Measurements from ENCODE around the gene RSPH9.

The RSPH9 gene

GRCh38 chr6:43644940-43645612 is at the start of gene RSPH9:
Gene RSPH9 (plus strand): TSS chr6:43645036. CDS start chr6:43645099, 63 bp downstream.
- in situ Hi-C loops (cut with MboI; ENCODE audit: low pct_unique_long_range_greater_than_20kb, low sequenced_read_pairs), result no loop called here
- DNase-seq, result no peak

DNA sequence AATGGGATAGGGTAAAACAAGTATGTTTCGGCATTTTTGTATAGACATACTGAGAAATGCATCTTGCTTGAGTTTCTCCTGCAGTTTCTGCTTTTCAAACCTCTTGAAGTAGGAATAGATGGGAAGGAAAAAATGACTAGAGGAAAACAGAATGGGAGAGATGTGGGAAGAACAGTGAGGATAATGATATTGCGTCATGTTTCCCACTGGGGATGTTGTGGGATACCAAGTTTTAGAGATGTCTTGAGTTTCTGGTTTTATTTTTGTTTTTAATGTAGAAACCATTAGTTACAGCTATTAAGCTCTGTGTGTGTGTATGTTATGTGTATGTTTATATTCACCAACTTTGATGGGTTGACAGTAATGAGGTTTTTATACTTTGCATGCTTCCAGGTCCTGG is 44.2 kb upstream of the RSPH9 start:
- in situ Hi-C loops (cut with MboI; ENCODE audit: low pct_unique_long_range_greater_than_20kb, low sequenced_read_pairs), result no loop called here
- DNase-seq, result no peak

DNA sequence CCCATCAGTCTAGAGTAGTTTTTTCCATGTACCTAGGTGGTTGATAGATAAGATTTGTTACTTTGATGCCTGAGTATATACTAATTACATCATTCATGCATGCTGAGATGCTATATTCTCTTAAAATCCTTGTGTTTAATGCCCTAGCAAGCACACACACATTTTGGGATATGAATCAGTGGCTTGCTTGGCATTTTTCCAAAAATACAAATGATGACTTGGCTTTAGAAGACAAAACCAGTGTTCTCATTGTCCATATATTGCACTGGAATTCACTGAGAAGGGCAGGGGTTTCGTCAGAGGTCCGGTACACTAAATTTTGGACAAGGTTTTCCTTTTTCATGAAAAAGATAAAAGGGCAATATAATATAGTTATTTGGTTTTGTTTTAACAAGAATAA is 40.7 kb upstream of the RSPH9 start:
- in situ Hi-C loops (cut with MboI; ENCODE audit: low pct_unique_long_range_greater_than_20kb, low sequenced_read_pairs), result no loop called here
- no peak for DNase-seq

- no peak for DNase-seq
- in situ Hi-C loops (cut with MboI; ENCODE audit: low pct_unique_long_range_greater_than_20kb, low sequenced_read_pairs), result no loop called here
These were observed 38.8 kb upstream of the RSPH9 start for GRCh38 chr6:43606019-43606418.

GRCh38 chr6:43608310-43608763 is 36.5 kb upstream of the RSPH9 start:
- DNase-seq, result peak; percentile 83
- in situ Hi-C loops (cut with MboI; ENCODE audit: low pct_unique_long_range_greater_than_20kb, low sequenced_read_pairs), result no loop called here

- peak; percentile 19 for DNase-seq
- in situ Hi-C loops (cut with MboI; ENCODE audit: low pct_unique_long_range_greater_than_20kb, low sequenced_read_pairs), result no loop called here
These were observed 36.0 kb upstream of the RSPH9 start for GRCh38 chr6:43608807-43609206.

DNA sequence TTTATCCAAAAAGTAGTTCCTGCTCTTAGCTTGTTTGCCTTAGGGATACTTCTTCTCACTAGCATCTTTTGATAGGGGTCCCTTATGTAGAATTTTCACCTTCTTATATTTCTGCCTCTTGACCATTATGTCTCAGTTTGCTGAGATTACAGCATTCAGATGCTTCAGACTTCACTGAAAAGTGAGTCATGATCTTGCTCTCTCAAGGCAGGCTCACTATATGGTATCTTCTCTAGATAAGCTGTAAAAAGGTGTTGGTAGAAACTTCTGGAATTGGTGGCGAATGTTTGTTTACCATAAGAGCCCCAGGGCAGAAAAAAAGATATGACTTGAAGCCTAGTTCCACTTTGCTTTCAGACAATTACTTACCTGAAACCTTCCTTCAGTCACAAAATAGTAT is 35.4 kb upstream of the RSPH9 start:
- in situ Hi-C loops (cut with MboI; ENCODE audit: low pct_unique_long_range_greater_than_20kb, low sequenced_read_pairs), result no loop called here
- no peak for DNase-seq

- no peak for DNase-seq
- in situ Hi-C loops (cut with MboI; ENCODE audit: low pct_unique_long_range_greater_than_20kb, low sequenced_read_pairs), result no loop called here
These were observed 34.4 kb upstream of the RSPH9 start for GRCh38 chr6:43610431-43610830.

- in situ Hi-C loops (cut with MboI; ENCODE audit: low pct_unique_long_range_greater_than_20kb, low sequenced_read_pairs), result no loop called here
- DNase-seq, result no peak
These were observed 31.0 kb upstream of the RSPH9 start for GRCh38 chr6:43613721-43614395.

- in situ Hi-C loops (cut with MboI; ENCODE audit: low pct_unique_long_range_greater_than_20kb, low sequenced_read_pairs), result no loop called here
- DNase-seq, result no peak
These were observed 30.5 kb upstream of the RSPH9 start for GRCh38 chr6:43614396-43614730.

DNA sequence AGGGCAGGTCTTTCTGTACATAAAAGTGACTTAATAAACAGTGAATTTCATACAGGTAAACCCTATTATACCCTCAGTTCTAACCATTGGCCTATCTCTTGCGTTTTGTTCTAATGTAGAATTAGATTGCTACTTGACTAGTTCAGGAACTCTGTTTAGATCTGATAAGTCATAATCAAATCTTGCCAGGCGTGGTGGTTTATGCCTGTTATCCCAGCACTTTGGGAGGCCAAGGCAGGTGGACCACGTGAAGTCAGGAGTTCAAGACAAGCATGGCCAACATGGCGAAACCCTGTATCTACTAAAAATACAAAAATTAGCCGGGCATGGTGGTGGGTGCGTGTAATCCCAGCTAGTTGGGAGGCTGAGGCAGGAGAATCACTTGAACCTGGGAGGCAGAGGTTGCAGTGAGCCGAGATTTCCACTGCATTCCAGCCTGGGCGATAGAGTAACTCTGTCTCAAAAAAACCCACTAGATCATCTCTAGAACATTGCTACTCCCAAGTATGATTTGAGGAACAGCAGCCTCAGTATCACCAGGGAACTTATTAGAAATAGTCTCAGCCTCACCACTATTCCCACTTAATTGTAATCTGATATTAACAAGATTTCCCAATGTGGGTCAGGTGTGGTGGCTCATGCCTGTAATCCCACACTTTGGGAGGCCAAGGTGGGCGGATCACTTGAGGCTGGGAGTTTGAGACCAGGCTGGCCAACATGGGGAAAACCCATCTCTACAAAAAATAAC is 27.9 kb upstream of the RSPH9 start:
- no peak for DNase-seq
- in situ Hi-C loops (cut with MboI; ENCODE audit: low pct_unique_long_range_greater_than_20kb, low sequenced_read_pairs), result no loop called here

DNA sequence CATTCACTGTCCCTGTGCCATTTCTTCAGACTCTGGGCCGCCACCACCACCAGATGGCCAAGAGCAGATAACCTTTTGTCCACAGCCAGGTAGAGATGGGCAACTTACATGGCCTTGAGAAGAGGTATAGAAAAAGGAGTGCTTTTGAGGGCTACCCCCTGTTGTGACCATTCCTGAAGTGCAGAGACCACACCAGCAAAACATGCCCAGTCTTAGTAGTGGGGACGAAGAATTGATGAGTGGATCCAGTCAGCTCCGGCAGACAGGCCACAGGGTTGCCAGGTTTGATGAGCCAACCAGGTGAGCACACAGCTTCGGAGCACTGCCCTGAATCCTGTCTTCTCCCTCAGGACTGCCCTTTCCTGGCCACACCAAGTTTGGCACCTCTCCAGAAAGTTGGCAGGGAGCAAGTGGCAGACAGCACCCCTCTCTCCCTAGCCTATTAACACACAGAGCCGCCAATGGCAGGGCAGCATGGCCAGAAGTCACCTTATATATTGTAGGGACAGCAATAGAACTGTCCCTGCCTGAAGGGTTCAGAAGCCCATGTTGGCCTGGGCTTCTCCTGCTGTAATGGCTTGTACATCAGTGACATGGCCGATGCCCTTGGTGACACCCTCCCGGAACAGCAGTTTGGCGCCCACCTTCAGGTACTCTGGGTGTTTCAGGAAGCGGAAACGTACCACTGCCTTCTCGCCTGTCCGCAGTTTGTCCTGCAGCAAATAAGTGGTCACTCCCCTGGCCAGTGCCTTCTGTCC is 23.6 kb upstream of the RSPH9 start:
- in situ Hi-C loops (cut with MboI; ENCODE audit: low pct_unique_long_range_greater_than_20kb, low sequenced_read_pairs), result no loop called here
- DNase-seq, result no peak

GRCh38 chr6:43621836-43622180 is 23.0 kb upstream of the RSPH9 start:
- in situ Hi-C loops (cut with MboI; ENCODE audit: low pct_unique_long_range_greater_than_20kb, low sequenced_read_pairs), result no loop called here
- no peak for DNase-seq

DNA sequence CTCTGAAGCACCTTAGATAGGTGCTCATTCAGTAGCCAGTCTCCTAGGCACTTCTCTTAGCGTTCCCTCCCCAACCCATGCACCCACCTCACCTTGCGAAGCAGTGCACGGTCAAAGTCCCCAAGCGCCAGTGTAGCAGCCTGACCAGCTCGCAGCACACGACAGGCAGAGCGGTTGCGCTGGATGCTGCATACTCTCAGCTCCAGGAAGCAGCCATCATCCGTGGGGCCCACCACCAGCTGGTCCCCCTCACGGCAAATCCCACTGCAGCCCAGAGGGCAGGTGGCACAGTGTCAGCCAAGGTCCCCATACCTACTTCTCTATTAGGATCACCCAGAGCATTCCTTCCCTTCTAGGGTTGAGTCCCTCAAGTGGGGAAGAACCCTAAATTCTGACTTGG is 22.3 kb upstream of the RSPH9 start:
- in situ Hi-C loops (cut with MboI; ENCODE audit: low pct_unique_long_range_greater_than_20kb, low sequenced_read_pairs), result no loop called here
- DNase-seq, result no peak

- no peak for DNase-seq
- in situ Hi-C loops (cut with MboI; ENCODE audit: low pct_unique_long_range_greater_than_20kb, low sequenced_read_pairs), result no loop called here
These were observed 20.7 kb upstream of the RSPH9 start for GRCh38 chr6:43623880-43624785.

DNA sequence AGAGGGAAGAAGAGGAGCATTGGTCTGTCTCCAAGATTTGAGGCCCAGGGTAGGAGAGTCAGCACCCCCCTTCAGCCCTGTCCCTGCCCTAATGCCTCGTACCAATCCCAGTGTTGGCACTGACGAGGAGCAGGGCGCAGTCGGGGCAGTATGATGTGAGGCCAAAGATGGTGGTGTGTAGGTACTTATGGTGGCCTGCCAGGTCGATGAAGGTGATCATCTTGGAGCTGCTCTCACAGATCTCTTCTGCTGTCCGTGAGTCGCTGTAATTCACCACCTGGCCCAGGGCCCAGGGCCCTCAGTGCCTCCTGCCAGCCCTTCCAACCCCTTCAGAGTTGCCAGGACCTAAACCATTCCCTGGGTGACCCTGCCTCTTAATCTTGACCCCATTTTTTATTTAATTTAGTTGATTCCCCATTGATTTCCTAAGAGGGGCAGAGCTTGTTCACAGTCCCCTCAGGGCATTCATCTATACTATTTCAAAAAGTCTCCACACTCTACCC is 20.0 kb upstream of the RSPH9 start:
- no peak for DNase-seq
- in situ Hi-C loops (cut with MboI; ENCODE audit: low pct_unique_long_range_greater_than_20kb, low sequenced_read_pairs), result no loop called here

DNA sequence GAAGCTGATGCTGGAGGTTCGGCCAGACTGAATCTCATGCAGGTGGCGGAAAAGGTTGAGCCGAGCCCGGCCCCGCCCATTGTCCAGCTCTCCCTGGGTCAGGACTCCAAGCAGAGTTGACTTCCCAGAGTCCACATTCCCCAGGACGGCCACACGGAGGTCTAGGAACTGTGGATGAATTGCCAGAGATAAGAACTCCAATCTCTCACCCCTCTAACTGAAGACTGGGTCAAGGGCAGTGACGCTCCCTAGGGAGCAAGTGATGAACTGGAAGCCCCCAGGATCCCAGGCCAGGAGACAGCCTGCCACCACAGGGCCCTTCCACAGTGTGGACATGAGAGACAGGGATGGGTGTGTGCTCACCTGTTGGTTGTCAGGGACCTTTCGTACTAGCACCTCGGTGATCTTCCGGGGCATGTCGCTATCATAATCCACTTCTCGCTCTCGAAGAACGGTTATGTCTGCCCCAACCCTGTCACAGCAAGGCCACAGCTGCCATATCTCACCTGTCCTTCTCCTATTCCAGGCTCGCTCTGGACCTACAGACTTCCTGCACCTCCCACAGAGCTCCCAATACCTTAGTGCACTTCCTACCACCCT is 19.3 kb upstream of the RSPH9 start:
- in situ Hi-C loops (cut with MboI; ENCODE audit: low pct_unique_long_range_greater_than_20kb, low sequenced_read_pairs), result no loop called here
- no peak for DNase-seq
